GM21381 (cell line): ENCODE results near the gene PLAC8.
"Not testable (repeated sequence)": the region's sequence is repeated elsewhere in the genome, so short reads cannot be mapped to it uniquely, and the experiment has no call there.

Experiments used
- ATAC-seq: cut with Tn5 transposase; IDR thresholded peaks from one replicate; pipeline ENCODE4 v1.9.1; 2021; ENCODE audit warnings: mild to moderate bottlenecking, moderate library complexity; ENCODE audit not compliant: unreplicated experiment

PLAC8 gene

GRCh38 chr4:83112678-83113428 is 1.7 kb downstream of the PLAC8 start:
- ATAC-seq = no peak

- ATAC-seq = peak; percentile 37
Measured at GRCh38 chr4:83112231-83112630, 2.3 kb downstream of the PLAC8 start.

- not testable (repeated sequence) for ATAC-seq
Measured at GRCh38 chr4:83111751-83112141, 2.8 kb downstream of the PLAC8 start.

- no peak for ATAC-seq
Measured at GRCh38 chr4:83110970-83111750, 3.4 kb downstream of the PLAC8 start.

- ATAC-seq = peak; percentile 62
Measured at GRCh38 chr4:83110223-83110945, 4.1 kb downstream of the PLAC8 start.

GRCh38 chr4:83109480-83110222 is 4.9 kb downstream of the PLAC8 start:
- ATAC-seq = peak; percentile 16

GRCh38 chr4:83108101-83108861 is 6.2 kb downstream of the PLAC8 start:
- ATAC-seq = no peak

GRCh38 chr4:83107631-83108030 is 6.9 kb downstream of the PLAC8 start:
- ATAC-seq = no peak

- ATAC-seq = no peak
Measured at GRCh38 chr4:83104991-83105390, 9.5 kb downstream of the PLAC8 start.

- ATAC-seq = no peak
Measured at GRCh38 chr4:83096397-83096796, 18.1 kb downstream of the PLAC8 start.

GRCh38 chr4:83093060-83093640 is 21.4 kb downstream of the PLAC8 start:
- ATAC-seq = no peak

GRCh38 chr4:83089410-83090157 is 24.9 kb downstream of the PLAC8 start:
- no peak for ATAC-seq

GRCh38 chr4:83084956-83085355 is 29.6 kb downstream of the PLAC8 start:
- ATAC-seq = not testable (repeated sequence)

GRCh38 chr4:83083925-83084475 is 30.5 kb downstream of the PLAC8 start:
- no peak for ATAC-seq

- ATAC-seq = no peak
Measured at GRCh38 chr4:83082777-83083176, 31.8 kb downstream of the PLAC8 start.

GRCh38 chr4:83080561-83080960 is 34.0 kb downstream of the PLAC8 start:
- ATAC-seq = no peak

GRCh38 chr4:83075311-83076095 is 39.0 kb downstream of the PLAC8 start:
- ATAC-seq = no peak

- ATAC-seq = peak; percentile 41
Measured at GRCh38 chr4:83074783-83075182, 39.7 kb downstream of the PLAC8 start.
